Right atrium auricular region (tissue), 2 donors: Measurements from ENCODE around the gene BSN. TPM values are rescaled to one million over a fixed set of nuclear protein-coding genes. Genes with fewer than 3 reads are reported as not detected.

Experiments used
- DNase-seq: peaks from one replicate; pipeline ENCODE4 v3.0.0-alpha.2; 2019; ENCODE audit warnings: low spot score
- H3K27ac ChIP-seq, 2 donors: fragments of 200-600 bp; sonication (generic); 1 replicate in 1 of 2; 2 replicates in 1 of 2; pipeline ENCODE4 v1.5.1; 2016 to 2019
- H3K27me3 ChIP-seq, 2 donors: fragments of 200-600 bp; sonication (generic); one replicate each; pipeline versions ENCODE4 v1.5.1 to v1.6.0; 2017 to 2019
- H3K36me3 ChIP-seq: fragments of 200-600 bp; sonication (generic); one replicate; pipeline ENCODE4 v1.5.1; 2016
- H3K4me1 ChIP-seq, 2 donors: fragments of 200-600 bp; sonication (generic); one replicate each; pipeline versions ENCODE4 v1.5.1 to v1.6.0; 2017 to 2019
- H3K4me3 ChIP-seq, 2 donors: fragments of 200-600 bp; sonication (generic); 1 replicate in 1 of 2; 2 replicates in 1 of 2; pipeline ENCODE4 v1.5.1; 2017 to 2019; ENCODE audit warnings: mild to moderate bottlenecking in 1 of 2, moderate library complexity in 1 of 2
- H3K9me3 ChIP-seq, 2 donors: fragments of 200-600 bp; sonication (generic); one replicate each; pipeline ENCODE4 v1.5.1; 2019
- total RNA-seq, 2 donors: library from RNA; depleted of rRNA; stranded (reverse); fragments of >200 nt; gene quantifications; one replicate each; pipeline ENCODE4 v1.1.0, GENCODE V29; 2016
- TF ChIP-seq, protein P1 (sequence below), 2 donors: fragments of 200-600 bp; sonication (generic); IDR thresholded peaks; one replicate each; pipeline ENCODE4 v1.5.1; 2019; ENCODE audit warnings: antibody characterized with exemption in 2 of 2

The BSN gene
- total RNA-seq, 2 donors from 2014 or later: 0.41 to 0.63 TPM

DNA sequence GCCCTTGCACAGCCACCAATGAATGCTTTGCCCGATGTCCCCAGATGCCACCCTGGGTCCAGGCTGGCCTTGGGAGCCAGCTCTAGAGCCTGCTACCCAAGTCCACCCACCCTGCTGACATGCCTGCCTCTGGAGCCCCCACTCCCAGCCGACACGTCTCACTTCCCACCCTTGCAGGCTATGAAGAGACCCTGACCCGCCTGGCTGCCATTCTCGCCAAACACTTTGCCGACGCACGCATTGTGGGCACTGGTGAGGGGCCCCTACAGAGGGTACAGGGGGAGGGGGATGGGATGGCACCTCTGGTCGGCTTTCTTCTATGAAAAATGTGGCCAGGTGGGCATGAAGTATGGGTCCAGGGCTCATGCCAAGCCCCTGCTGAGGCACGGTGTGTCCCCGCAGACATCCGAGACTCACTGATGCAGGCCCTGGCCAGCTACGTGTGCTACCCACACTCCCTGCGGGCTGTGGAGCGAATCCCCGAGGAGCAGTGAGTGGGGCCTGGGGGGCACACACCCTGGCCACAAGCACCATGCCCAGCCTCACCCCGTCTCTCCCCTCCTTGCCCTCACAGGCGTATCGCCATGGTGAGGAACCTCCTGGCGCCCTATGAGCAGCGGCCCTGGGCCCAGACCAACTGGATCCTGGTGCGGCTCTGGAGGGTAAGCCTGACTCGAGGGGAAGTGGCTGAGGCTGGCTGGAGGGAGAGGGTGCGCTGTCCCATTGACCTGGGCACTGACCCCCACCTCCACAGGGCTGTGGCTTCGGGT is 159.2 kb downstream of the BSN start:
- Histone ChIP-seq H3K4me3 (no peak overlapping the region), H3K4me1 (peaks cover 0 to 4% of the 10 kb centered on the region in 2 donors), H3K27ac (no peak overlapping the region), H3K36me3 (peaks cover 13% of the 10 kb centered on the region), H3K9me3 (no peaks in the 10 kb centered on the region), H3K27me3 (no peaks in the 10 kb centered on the region)
- DNase-seq: no peak
- TF ChIP-seq, protein P1, sequence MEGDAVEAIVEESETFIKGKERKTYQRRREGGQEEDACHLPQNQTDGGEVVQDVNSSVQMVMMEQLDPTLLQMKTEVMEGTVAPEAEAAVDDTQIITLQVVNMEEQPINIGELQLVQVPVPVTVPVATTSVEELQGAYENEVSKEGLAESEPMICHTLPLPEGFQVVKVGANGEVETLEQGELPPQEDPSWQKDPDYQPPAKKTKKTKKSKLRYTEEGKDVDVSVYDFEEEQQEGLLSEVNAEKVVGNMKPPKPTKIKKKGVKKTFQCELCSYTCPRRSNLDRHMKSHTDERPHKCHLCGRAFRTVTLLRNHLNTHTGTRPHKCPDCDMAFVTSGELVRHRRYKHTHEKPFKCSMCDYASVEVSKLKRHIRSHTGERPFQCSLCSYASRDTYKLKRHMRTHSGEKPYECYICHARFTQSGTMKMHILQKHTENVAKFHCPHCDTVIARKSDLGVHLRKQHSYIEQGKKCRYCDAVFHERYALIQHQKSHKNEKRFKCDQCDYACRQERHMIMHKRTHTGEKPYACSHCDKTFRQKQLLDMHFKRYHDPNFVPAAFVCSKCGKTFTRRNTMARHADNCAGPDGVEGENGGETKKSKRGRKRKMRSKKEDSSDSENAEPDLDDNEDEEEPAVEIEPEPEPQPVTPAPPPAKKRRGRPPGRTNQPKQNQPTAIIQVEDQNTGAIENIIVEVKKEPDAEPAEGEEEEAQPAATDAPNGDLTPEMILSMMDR (IDR thresholded peaks at IDR 0.05): no peak

DNA sequence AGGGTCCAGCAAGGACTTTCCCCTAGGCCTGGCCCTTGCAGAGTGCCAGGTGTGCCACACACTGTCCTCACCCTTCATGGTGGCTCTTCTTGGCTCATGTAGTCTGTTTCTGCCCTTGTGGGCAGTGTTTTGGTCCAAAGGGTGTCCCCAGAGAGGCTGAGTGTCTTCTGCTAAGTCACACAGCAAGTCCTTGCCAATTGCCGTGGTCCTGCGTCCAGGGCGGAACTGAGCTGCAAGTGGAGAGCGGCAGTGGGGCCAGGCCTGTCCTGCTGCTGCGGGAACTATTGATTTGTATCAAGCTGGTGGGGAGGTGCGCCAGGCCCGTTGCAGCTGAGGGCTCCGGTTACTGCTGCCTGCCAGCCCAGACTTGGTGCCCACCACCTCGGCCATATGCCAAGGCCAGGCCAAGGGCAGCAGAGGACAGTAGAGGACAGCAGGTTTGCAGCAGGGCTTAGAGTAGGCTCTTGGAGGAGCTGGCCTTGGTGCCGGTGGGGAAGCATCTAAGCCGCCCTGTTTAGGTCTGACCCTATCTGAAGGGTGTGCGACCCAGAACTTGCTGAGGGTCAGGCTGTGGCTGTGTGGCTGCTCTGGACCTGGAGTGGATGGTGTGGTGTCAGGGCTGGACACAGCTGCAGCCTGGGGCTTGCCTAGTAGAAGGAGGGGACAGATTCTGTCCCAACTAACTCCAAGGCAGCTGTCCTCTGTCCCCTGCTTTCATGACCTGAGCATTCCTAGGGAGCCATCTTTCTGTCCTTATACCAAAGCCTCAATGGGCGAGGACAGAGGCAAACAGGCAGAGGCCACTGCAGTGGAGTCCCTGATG is 160.7 kb downstream of the BSN start:
- DNase-seq: no peak
- Histone ChIP-seq H3K9me3 (no peaks in the 10 kb centered on the region), H3K4me3 (no peak overlapping the region), H3K27me3 (no peaks in the 10 kb centered on the region), H3K36me3 (peaks cover 13% of the 10 kb centered on the region), H3K27ac (no peak overlapping the region), H3K4me1 (peaks cover 0 to 14% of the 10 kb centered on the region in 2 donors)
- TF ChIP-seq, protein P1 (IDR thresholded peaks at IDR 0.05): no peak

DNA sequence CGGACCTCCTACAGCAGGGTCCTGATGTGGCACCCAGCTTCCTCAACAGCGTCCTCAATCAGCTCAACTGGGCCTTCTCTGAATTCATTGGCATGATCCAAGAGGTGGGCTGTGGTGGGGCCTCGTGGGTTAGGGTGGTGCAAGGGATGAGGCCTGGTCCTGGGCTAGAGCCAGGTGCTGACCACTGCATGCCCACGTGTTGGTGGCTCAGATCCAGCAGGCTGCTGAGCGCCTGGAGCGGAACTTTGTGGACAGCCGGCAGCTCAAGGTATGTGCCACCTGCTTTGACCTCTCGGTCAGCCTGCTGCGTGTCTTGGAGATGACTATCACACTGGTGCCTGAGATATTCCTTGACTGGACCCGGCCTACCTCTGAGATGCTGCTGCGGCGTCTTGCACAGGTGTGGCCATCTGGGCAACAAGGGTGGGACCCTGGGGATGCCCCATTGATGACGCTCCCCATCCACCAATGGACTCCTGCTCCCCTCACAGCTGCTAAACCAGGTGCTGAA is 161.4 kb downstream of the BSN start:
- H3K4me1 ChIP-seq: peaks cover 0 to 14% of the 10 kb centered on the region in 2 donors
- no peak overlapping the region for H3K4me3 ChIP-seq
- TF ChIP-seq, protein P1 (IDR thresholded peaks at IDR 0.05): no peak
- H3K27ac ChIP-seq: no peak overlapping the region
- no peak for DNase-seq
- H3K9me3 ChIP-seq: no peaks in the 10 kb centered on the region
- H3K27me3 ChIP-seq: no peaks in the 10 kb centered on the region
- peaks cover 13% of the 10 kb centered on the region for H3K36me3 ChIP-seq

DNA sequence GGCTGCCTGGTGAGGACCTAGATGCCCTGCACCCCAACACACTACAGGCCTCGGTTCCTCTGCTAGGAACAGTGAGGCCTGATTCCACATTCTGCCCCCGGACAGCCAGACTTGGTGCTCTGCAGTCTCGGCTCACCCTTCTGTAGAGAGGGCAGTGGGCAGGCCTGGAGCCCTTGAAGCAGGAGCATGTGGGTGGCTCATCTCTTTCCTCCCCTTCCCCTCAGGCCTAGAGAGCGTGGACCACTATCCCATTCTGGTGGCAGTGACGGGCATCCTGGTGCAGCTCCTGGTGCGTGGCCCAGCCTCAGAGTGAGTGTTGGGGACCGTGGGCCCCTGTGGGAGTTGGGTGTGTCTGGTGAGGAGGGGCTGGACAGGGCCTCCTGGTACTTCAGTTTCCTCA is 161.9 kb downstream of the BSN start:
- Histone ChIP-seq H3K27me3 (no peaks in the 10 kb centered on the region), H3K4me3 (no peak overlapping the region), H3K27ac (no peak overlapping the region), H3K9me3 (no peaks in the 10 kb centered on the region), H3K4me1 (peaks cover 0 to 14% of the 10 kb centered on the region in 2 donors), H3K36me3 (peaks cover 18% of the 10 kb centered on the region)
- TF ChIP-seq, protein P1 (IDR thresholded peaks at IDR 0.05): no peak
- DNase-seq: no peak

DNA sequence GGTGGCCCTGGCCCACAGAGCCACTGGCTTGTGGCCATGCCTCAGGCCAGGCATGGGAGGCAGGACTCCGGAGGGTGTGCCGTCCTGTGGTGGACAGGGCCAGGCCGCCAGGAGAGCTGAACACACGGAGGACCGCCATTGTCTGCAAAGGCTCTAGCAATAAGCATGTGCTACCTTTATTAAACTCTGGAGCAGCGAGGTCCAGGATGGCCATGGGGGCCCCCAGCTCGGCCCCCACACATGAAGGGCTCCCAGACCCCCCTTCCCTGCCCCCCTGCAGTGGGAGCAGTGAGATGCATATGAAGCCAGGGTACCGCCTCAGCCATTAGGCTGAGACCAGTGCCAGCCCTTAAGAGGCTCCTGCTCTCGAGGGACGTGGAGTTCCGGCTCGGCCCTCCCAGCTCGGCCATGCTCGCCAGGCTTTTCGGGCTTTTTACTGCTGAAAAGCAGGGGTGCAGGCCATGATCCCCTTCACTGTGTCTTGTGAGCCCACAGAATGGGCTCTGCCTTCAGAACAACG is 162.5 kb downstream of the BSN start:
- Histone ChIP-seq H3K27me3 (no peaks in the 10 kb centered on the region), H3K27ac (no peak overlapping the region), H3K9me3 (no peaks in the 10 kb centered on the region), H3K36me3 (peaks cover 24% of the 10 kb centered on the region), H3K4me1 (peaks cover 0 to 14% of the 10 kb centered on the region in 2 donors), H3K4me3 (no peak overlapping the region)
- TF ChIP-seq, protein P1 (IDR thresholded peaks at IDR 0.05): no peak
- DNase-seq: no peak
